Activated T-cell treated with anti-CD3 and anti-CD28 coated beads, Interleukin-2, amount 50 U/mL, for 4 hours (primary cell): ENCODE measurements around the gene CYP2B6. TPM values are rescaled to one million over a fixed set of nuclear protein-coding genes. Genes with fewer than 3 reads are reported as not detected.
"Not testable (repeated sequence)": the region's sequence is repeated elsewhere in the genome, so short reads cannot be mapped to it uniquely, and the experiment has no call there.

Experiments used
- ATAC-seq, 2 donors: fragments of 200-7000 bp; cut with Tn5 transposase; one replicate each; pipeline ENCODE4 v1.10.0; 2021
- DNase-seq: peaks from one replicate; pipeline ENCODE4 v3.0.0-alpha.2; 2020
- H3K27me3 Mint-ChIP-seq: one replicate; pipeline ENCODE4 v1.8.0; 2021; ENCODE audit warnings: low read depth, mixed read lengths
- H3K36me3 Mint-ChIP-seq: one replicate; pipeline ENCODE4 v1.8.0; 2022; ENCODE audit warnings: mixed read lengths; ENCODE audit not compliant: insufficient read depth
- H3K4me1 Mint-ChIP-seq: one replicate; pipeline ENCODE4 v1.8.0; 2021; ENCODE audit warnings: low read depth, mixed read lengths
- H3K4me3 Mint-ChIP-seq: one replicate; pipeline ENCODE4 v1.8.0; 2021; ENCODE audit warnings: mild to moderate bottlenecking, moderate library complexity, mixed read lengths
- H3K9me3 Mint-ChIP-seq: one replicate; pipeline ENCODE4 v1.8.0; 2021; ENCODE audit warnings: mixed read lengths
- total RNA-seq, 3 donors: library from RNA; stranded (reverse); gene quantifications; one replicate each; pipeline ENCODE4 v1.2.1, GENCODE V29; 2021

Gene CYP2B6
- total RNA-seq, 3 donors from 2014 or later, result 0.18 TPM; not detected in 1

GRCh38 chr19:41030651-41031050, 39.6 kb downstream of the CYP2B6 start:
- ATAC-seq, result no peak
- Mint-ChIP-seq H3K4me3 (no peak overlapping the region), H3K4me1 (peaks cover 6% of the 10 kb centered on the region), H3K9me3 (peaks cover 12% of the 10 kb centered on the region), H3K36me3 (no peaks in the 10 kb centered on the region), H3K27me3 (peaks cover 17% of the 10 kb centered on the region)
- no peak for DNase-seq

- no peak for ATAC-seq
- H3K36me3 Mint-ChIP-seq, result no peaks in the 10 kb centered on the region
- H3K27me3 Mint-ChIP-seq, result peaks cover 6% of the 10 kb centered on the region
- no peak for DNase-seq
- H3K4me3 Mint-ChIP-seq, result no peak overlapping the region
- peaks cover 12% of the 10 kb centered on the region for H3K9me3 Mint-ChIP-seq
- peaks cover 6% of the 10 kb centered on the region for H3K4me1 Mint-ChIP-seq
These were observed 40.8 kb downstream of the CYP2B6 start for GRCh38 chr19:41031916-41032315.

GRCh38 chr19:41033324-41033723, 42.2 kb downstream of the CYP2B6 start:
- H3K27me3 Mint-ChIP-seq, ATAC-seq, H3K36me3 Mint-ChIP-seq, H3K4me1 Mint-ChIP-seq, DNase-seq, H3K4me3 Mint-ChIP-seq: not testable (repeated sequence)
- peaks cover 12% of the 10 kb centered on the region for H3K9me3 Mint-ChIP-seq

- no peak overlapping the region for H3K4me3 Mint-ChIP-seq
- peaks cover 4% of the 10 kb centered on the region for H3K9me3 Mint-ChIP-seq
- no peaks in the 10 kb centered on the region for H3K36me3 Mint-ChIP-seq
- H3K27me3 Mint-ChIP-seq, result no peaks in the 10 kb centered on the region
- no peak for ATAC-seq
- H3K4me1 Mint-ChIP-seq, result no peaks in the 10 kb centered on the region
- DNase-seq, result no peak
These were observed 48.7 kb downstream of the CYP2B6 start for GRCh38 chr19:41039806-41040205.

- H3K4me3 Mint-ChIP-seq, H3K36me3 Mint-ChIP-seq, H3K4me1 Mint-ChIP-seq, H3K9me3 Mint-ChIP-seq, ATAC-seq, DNase-seq: not testable (repeated sequence)
- peaks cover 27% of the 10 kb centered on the region for H3K27me3 Mint-ChIP-seq
These were observed 54.0 kb downstream of the CYP2B6 start for GRCh38 chr19:41045095-41045494.

GRCh38 chr19:41050426-41050825, 59.3 kb downstream of the CYP2B6 start:
- H3K4me3 Mint-ChIP-seq, result no peak overlapping the region
- peaks cover 44% of the 10 kb centered on the region for H3K27me3 Mint-ChIP-seq
- no peaks in the 10 kb centered on the region for H3K9me3 Mint-ChIP-seq
- no peaks in the 10 kb centered on the region for H3K36me3 Mint-ChIP-seq
- ATAC-seq (no peak), DNase-seq (no peak)
- H3K4me1 Mint-ChIP-seq, result no peaks in the 10 kb centered on the region

GRCh38 chr19:41052162-41052561, 61.1 kb downstream of the CYP2B6 start:
- H3K27me3 Mint-ChIP-seq, result peaks cover 43% of the 10 kb centered on the region

GRCh38 chr19:41053331-41053730, 62.2 kb downstream of the CYP2B6 start:
- H3K4me1 Mint-ChIP-seq, H3K36me3 Mint-ChIP-seq, DNase-seq, H3K4me3 Mint-ChIP-seq, ATAC-seq, H3K9me3 Mint-ChIP-seq: not testable (repeated sequence)
- peaks cover 38% of the 10 kb centered on the region for H3K27me3 Mint-ChIP-seq

More at GRCh38 chr19:41052162-41052561, 61.1 kb downstream of the CYP2B6 start:
- H3K9me3 Mint-ChIP-seq, DNase-seq, H3K36me3 Mint-ChIP-seq, ATAC-seq, H3K4me3 Mint-ChIP-seq, H3K4me1 Mint-ChIP-seq: not testable (repeated sequence)

GRCh38 chr19:41064974-41065569, 74.0 kb downstream of the CYP2B6 start:
- Mint-ChIP-seq H3K27me3 (peaks cover 12% of the 10 kb centered on the region), H3K4me3 (no peak overlapping the region), H3K36me3 (no peaks in the 10 kb centered on the region), H3K4me1 (no peaks in the 10 kb centered on the region), H3K9me3 (no peaks in the 10 kb centered on the region)
- ATAC-seq, result no peak
- DNase-seq, result no peak

Other genes with a start within 250 kb of the CYP2B6 start
- 10 to 100 TPM in 1 of 3 donors, 1 to 10 TPM in 2; 7.4 to 11.4 (median 7.7) TPM for gene ACTMAP, start 240.8 kb upstream of the CYP2B6 start, total RNA-seq
- 100 to 1,000 TPM; 213 to 234 (median 219) TPM for gene SNRPA, start 240.1 kb upstream of the CYP2B6 start, total RNA-seq
- gene MIA, start 215.8 kb upstream of the CYP2B6 start, total RNA-seq, result under 1 TPM in 1 of 3 donors, not detected in 2; 0.87 TPM
- gene RAB4B, start 213.0 kb upstream of the CYP2B6 start, total RNA-seq, result 10 to 100 TPM; 26.6 to 34.9 (median 30.0) TPM
- gene EGLN2, start 192.1 kb upstream of the CYP2B6 start, total RNA-seq, result 10 to 100 TPM; 86.3 to 95.4 (median 89.4) TPM
- under 1 TPM; 0.38 to 0.50 (median 0.38) TPM for gene CYP2A6, start 140.8 kb upstream of the CYP2B6 start, total RNA-seq
- not detected for gene CYP2A7, start 109.1 kb upstream of the CYP2B6 start, total RNA-seq
- not detected for gene CYP2A13, start 97.2 kb downstream of the CYP2B6 start, total RNA-seq
- gene CYP2F1, start 123.2 kb downstream of the CYP2B6 start, total RNA-seq, result not detected
- gene CYP2S1, start 201.9 kb downstream of the CYP2B6 start, total RNA-seq, result under 1 TPM; 0.24 to 0.30 (median 0.27) TPM
- gene AXL, start 227.9 kb downstream of the CYP2B6 start, total RNA-seq, result under 1 TPM; 0.08 to 0.40 (median 0.30) TPM